Measurements from ENCODE around the gene GALNT9.
"Not testable (repeated sequence)": the region's sequence is repeated elsewhere in the genome, so short reads cannot be mapped to it uniquely, and the experiment has no call there.

GALNT9 gene

DNA sequence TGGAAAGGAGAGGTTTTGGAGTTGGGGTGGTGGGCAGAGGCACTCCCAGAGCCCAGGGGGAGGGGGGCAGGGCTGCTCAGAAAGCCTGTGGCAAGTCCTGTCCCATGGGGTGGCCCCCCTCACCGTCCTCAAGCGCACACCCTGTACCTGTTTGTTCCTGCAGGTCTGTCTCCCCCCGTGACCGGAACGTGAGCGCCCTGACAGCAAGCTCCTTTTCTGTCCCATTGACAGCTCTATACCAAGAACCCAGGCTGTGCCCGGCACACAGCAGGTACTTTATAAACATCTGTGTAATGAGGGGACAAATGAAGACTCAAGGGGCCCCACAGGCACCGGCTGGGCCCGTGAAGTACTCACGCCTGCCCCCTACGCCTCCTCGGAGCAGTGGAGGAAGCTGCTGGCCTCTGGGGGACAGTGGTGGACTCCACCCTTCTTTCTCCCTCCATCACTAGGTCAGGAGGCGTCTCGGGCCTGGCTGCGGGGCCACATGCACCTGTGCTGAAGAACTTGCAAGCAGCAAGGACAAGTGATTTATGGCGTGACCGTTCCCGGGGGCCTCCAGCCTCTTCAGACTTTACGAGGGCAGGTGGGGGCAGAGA is 65.8 kb downstream of the GALNT9 start:
- no peak for DNase-seq

DNA sequence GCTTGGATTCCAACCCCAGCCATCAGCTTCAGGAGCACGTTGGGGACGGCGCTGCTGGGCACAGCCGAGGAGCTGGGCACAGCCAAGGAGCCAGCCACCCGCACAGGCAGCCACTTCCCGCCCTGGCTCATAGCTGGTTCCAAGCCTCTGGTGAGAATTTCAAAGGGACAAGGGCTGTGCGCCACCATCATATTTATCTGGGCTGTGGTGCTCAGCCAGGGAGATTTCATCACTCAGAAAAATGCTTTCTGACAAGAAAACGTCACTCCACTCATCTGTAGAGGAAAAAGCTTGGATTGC is 66.4 kb downstream of the GALNT9 start:
- no peak for DNase-seq

DNA sequence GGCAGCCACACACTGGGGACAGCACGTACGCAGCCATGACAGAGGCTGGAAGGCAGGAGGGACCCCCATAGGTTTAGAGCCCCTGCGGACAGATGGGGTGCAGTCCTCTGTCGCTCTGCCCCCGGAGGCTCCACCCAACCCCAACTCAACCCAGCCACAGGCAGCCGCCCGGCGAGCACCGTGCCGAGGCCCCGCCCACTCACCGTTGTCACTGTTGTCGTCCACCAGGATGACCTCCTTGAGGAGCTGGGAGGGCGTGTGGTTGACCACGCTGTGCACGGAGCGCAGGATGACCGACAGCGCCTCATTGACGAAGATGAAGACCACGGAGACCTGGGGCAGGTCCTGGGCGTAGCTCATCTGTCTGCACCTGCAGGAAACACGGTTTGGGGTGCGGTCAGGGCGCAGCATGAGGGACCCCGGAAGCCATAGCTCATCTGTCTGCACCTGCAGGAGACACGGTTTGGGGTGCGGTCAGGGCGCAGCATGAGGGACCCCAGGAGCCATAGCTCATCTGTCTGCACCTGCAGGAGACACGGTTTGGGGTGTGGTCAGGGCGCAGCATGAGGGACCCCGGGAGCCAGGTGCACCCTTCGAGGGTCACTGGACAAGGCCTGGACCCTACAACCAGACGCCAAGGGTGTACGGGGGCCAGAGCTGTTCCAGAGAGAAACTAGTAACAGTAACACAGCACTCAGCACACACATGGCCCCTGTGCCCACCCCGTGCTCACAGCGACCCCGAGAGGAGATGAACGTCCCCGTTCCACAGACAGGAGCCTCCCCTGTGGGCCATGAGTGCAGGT is 66.9 kb downstream of the GALNT9 start:
- DNase-seq, result no peak

DNA sequence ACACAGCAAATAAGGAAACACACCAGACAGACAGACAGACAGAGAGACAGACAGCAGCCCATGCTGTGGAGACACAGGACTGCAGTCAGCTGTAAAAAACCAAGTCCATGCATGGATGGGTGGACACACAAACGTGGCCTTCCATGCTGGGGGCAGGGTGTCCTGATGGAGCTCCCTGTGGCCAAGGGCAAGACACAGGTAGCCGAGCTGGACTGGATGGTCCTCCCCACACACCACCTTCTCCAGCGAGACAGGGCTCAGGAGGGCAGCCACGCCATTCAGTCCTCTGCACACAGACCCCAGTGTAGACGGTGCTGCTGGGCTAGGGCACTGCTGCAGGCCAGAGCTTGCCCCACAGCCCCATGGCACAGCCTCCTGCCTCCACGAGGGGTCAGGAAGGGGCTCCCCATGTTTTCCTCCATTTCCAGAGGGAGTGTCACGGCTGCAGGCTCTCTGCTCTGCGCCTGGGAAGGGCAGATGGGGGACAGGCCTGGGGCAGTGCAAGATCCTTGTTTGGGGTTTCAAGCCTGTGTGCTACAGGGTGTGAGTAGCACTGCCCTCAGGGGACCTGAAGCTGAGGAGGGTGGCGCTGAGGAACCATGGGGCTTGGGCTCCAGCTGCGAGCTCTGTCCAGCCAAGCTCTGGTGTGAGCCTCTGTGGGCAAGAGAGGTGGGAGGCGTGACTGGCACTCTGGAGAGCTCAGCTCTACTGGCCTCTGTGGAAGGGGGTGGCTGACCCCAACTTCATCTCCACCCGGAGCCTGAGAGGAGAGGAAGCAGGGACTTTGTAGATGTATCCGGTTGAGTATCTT is 67.9 kb downstream of the GALNT9 start:
- no peak for DNase-seq

DNA sequence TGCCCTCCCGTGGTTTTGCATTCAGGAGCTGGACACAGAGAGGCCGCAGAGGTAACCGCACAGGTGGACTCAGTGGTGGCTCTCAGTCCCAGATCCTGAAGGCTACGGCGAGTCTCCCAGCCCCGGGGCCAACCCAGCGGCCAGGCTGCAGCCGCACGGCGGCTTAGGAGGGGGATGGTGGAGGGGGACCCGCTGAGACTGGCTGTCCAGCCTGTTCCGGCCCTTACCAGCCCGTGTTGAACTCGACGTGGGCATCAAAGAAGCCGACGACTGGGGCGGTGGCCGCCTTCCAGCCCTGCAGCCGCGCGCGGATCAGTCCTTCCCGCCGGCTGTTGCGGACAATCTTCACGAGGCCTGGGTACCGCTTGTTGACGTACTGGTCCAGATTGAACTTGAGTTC is 68.7 kb downstream of the GALNT9 start:
- DNase-seq, result no peak

DNA sequence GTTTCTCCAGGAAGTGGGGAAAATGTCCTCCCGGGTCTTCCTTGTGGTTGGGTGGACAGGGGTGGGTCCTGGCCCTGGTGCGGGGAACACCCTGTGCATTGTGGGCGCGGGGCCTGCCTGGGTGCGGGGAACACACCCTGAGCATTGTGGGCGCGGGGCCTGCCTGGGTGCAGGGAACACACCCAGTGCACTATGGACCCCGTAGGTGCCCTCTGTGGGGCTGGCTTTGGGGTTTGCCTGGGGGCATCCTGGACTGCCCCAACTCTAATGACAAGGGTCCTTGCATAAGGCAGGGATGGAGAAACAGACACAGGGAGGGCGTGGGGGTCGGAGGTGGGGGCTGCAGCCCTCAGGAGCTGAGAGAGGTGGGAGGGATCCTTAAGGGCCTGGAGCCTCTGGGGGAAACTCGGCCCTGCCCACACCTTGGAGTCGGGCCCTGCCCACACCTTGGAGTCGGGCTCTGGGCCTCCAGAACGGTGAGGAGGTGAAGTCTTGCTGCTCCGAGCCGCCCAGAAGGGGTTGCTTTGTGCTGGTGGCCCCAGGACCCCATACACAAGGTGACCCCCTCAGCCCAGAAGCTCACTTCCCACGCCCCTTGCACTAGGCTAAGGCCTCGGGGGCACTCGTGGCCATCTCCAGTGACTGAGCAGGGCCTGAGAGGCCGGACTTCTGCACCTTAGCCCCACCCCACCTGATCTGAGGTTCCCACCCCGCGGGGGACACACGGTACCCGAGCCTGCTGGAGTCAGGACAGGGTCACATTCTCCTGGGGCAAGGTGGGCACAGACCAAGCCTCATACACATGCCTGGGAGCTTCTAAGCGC is 69.3 kb downstream of the GALNT9 start:
- DNase-seq, result no peak

DNA sequence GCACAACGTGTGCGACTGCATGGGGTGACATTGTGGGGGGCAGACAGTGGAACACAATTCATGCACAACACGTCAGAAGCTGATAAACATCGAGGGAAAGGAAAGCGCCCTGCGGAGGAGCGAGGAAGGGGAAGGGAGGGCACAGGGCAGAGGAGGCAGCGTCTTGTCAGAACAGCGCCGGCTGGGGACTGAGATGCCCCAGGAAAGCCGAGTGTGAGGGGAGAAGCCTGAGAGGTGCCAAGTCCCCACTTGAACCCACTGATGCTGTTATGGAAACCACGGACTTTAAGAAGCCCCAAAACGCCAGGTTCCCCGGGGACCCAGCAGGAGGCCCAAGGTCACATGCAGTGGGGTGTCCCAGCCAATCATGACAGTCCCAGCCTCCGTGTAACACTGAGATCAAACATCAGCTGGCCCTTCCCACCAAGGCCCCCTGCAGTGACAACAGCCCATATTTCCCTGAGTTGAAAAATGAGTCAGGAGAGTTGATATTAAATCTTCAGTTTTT is 70.0 kb downstream of the GALNT9 start:
- DNase-seq, result no peak

DNA sequence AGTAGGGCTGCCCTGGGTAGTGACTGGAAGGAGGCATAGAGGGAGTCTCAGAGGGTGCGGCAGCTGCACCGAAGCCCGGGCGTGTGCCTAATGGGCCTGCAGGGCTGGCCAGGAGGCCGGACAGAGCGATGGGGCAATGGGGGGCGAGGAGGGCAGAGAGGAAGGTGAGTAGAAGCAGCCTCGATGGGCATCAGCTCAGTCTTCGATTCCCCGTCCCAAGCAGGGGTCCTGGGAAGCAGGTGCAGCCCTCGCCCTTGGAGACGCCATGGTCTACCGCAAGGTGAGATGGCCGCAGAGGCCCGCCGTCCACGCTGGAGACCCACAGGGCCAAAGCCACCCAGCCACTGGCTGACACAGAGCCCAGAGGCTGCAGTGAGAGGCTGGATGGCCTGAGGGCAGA is 70.8 kb downstream of the GALNT9 start:
- no peak for DNase-seq

DNA sequence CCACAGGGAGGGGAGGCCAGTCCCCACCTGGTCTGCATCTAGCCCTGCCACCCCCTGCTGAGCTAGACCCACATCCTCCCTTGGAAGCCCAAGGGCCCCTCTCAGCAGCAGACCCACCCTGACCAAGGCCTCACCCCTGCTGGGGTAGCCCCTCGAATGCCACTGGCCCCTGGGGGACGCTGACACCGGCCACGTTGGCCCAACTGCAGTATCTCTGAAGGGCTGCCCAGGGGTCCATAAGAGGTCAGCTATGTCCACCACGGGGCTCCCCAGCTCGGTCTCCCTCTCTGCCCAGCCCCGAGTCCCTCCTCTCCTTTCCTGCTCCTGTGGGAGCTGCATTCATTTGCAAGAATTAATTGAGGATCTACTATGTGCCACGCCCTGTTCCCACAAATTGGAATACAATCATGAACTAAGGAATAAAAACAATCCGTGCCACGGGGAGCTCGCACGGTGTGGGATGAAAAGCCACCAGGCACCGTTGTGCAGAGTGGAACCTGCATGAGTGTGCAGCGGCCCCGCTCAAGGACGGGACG is 71.4 kb downstream of the GALNT9 start:
- DNase-seq, result no peak

DNA sequence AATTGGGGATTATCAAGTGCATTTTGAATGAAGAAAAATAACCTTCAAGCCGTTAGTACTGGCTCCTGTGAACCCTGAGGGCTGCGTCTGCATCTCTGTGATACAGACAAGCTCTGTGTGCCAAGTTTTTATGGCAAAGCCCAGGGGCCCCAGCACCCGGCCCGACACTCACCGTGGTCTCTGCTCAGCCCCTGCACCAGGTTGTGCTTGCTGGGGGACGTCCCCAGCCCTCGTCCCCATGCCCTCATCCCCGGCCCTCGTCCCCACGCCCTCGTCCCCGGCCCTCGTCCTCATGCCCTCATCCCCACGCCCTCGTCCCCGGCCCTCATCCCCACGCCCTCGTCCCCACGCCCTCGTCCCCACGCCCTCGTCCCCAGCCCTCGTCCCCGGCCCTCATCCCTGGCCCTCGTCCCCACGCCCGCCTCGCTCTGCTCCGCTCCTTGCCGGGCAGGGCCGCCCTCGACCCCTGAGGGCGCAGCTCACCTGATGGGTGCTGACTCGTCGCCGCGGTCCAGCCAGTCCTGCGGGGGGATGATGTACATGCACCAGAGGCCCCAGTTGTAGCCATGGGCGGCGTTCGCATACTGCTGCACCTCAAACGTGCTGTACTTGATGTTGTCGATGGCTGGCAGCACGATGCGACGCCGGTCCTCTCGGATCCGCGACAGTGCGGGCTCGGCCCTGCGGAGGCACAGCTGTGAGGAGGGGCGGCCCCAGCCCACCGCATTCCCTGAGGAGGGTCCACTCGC is 72.0 kb downstream of the GALNT9 start:
- DNase-seq, result no peak

DNA sequence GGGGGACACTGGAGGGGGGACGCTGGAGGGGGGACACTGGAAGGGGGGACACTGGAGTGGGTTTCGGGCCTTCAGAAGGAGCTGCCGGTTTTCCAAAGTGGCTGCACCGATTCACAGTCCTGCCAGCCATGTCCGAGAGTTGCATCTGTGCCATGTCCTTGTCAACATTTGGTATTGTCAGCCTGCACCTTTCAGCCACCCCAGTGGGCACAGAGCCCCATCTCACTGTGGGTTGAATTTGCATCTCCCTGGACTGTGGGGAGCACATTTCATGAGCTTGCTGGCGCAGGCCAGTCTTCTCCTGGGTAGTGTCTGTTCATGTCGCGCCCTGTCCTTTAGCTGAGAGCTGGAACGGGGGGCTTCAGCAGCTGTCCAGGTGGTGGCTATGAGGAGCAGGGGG is 72.7 kb downstream of the GALNT9 start:
- no peak for DNase-seq

DNA sequence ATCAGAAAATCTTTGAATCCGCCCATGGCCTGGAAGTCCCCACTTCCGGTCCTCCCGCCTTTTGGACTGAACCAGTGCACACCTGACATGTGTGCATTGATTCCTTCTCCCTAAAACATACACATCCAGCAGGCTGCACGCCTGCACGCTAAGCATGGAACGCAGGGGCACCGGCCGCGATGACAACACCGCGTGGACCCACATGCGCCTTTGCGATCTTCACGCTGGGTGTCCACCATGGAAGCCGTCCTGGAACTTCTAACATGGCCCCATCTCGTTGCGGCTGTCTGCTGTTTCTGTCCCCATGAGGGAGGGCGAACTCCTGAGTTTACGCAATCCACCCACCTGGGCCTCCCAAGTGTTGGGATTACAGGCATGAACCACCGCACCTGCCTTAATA is 73.7 kb downstream of the GALNT9 start:
- DNase-seq, result no peak

DNA sequence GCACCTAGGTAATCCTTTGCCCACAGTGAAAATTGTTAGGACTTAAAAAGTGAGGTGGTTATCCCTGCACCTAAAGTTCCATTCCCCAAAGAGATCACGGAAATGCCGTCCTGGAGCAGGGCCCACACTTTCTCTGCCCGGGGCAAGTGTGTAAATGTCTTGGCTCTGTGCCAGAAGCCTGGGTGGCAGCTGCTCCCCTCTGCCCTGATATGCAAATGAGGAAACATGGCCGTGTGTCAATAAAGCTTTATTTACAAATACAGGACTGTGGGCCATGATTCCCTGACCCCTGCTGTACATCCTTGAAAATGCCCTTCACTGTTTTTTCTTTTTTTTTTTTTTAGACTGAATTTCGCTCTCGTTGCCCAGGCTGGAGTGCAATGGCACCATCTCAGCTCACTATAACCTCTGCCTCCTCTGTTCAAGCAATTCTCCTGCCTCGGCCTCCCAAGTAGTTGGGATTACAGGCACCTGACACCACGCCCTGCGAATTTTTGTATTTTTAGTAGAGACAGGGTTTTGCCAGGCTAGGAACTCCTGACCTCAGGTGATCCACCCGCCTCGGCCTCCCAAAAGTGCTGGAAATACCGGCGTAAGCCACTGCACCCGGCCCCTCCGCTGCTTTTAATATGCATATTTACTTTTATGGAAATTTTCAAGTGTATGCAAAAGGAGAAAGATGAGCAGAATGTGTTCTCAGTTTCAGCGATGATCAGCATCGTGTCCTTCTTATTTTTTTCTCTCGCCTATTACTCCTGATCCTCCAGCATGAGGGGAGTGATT is 75.5 kb downstream of the GALNT9 start:
- no peak for DNase-seq

DNA sequence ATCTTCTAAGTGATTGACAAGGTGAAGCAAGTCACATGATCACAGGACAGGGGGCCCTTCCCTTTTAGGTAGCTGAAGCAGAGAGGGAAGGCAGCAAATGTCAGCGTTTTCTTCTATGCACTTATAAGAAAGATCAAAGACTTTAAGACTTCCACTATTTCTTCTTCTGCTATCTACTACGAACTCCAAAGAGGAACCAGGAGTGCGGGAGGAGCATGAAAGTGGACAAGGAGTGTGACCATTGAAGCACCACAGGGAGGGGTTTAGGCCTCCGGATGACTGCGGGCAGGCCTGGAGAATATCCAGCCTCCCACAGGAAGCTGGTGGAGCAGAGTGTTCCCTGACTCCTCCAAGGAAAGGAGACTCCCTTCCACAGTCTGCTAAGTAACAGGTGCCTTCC is 76.4 kb downstream of the GALNT9 start:
- not testable (repeated sequence) for DNase-seq

DNA sequence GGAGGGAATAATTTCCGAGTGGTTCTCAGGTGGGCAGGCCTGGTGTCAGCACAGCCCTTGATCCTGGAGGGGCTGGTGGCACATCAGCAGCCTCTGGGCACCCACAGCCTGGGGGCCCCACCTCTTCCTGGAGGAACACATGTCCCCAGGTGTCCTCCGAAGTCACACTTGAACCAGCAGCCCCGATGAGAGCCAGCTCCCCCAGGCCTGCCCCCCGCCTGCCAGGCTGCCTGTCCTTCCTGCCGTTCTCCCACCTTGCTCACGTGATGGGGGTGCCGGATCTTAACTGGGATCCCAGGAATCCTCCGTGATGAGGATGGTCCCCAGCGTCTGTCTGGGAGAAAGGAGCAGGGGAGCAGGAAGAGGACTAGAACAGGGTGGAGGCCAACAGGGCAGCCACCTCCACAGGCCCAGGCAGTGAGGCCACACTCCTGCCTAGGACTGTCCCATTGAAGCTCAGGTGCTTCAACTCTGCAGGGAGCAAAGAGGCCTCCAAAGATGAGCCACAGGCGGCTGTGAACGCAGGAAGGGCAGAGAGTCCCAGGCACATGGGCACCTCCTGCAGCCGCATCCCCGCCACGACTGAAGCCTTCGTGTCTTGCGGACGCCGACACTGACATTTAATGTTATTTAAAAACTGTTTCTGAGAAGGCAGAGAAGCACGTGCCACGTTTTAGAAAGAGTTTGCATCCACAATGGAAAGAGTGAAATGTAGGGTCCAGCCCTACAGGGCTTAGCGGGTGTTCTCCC is 77.5 kb downstream of the GALNT9 start:
- DNase-seq, result no peak

DNA sequence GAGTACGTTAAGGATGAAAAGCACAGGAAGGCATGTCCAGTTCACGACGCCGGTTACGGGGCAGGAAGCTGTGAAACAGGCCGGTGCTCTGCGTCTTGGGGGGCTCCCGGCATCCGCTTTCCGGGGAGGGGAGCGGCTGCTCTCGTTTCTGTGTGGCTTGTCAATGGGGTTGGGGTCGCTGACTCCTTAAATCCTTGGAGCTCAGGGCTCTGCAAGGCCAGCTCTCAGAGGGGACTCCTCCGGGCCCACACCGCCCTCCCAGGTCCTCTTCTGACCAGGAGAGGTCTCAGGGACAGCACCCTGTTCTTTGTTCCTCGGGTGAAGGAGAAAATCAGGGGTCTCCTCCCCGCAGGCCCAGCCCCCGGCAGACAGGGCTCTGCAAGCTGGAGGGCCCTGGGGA is 78.1 kb downstream of the GALNT9 start:
- DNase-seq, result no peak

DNA sequence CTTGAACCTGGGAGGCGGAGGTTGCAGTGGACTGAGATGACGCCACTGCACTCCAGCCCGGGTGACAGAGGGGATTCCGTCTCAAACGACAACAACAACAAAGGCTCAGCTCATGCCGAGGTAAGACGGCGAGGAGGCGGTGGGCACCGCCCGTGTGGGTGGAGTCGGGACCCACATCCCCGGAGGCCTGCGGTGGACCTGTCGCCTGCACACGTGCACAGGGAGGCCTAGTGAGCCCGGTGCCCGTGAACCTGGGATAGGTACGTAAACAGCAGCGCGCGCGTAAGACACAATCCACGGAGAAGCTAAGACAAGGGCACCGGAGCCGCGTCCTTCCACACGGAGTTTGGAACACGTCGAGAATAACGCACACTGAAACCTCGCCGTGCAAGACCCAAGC is 78.7 kb downstream of the GALNT9 start:
- DNase-seq, result no peak

DNA sequence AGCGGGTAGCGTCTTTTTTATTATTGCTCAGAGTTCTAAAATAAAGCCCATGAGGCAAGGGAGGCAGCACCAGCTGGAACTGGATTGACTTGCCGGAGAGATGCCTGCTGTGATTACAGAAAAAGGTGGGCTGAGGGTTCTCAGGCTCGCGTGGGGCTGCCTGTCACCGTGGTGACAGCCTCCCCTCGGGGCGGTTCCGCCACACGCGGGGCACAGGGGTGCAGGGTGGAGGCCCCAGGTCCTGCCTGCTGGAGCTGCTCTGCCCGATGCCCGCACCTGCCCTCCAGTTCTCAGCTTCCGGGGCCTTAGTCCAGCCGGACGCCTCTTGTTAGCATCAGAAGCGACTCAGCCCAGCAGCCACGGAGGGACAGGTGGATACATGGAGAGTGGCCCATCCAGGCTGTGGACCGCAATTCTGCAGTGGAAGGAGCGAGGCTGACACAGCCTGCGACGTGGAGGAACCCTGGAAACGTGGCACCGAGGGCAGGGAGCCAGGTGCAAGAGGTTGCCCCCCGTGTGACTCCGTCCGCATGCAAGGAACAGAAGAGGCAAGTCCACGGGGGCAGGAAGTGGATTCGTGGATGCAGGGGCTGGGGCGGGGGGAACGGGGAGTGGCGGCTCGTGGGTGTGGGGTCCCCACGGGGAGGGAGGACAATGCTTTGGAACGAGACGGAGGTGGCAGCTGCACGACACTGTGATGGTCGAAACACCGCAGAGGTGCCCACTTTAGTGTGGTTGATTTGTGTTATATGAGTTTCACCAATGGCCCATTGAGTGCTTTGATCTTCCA is 79.5 kb downstream of the GALNT9 start:
- no peak for DNase-seq

DNA sequence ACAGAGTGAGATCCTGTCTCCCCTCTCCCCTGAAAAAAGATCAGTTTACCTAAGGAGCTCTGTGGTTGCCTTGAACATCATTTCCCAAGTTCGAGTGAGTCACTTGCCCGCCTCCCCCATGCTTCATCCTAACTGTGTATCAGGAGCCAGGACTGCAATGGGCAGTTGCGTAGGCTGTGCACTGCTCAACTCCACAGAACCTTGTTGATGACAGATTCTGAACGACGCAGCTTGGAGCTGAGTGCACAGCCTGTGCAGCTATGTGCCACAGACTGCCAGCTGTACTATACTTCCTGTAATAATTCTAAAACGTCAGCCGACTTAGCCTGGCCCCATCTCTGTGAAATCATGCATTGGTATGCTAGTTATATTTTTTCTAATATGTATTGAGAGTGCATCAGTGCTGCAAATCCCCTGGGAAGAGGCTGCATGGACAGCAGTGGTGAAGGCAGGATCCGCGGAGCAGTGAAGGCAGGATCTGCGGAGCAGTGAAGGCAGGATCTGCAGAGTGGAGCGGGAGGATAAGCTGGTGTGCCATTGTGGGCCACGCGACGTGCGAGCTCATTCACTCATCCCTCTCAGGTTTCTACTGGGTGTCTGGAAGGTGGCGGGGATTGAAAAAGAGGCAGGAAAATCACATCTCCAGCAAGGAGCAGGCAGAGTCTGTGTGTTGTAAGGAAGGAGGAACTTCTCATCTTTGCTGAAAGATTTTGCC is 80.8 kb downstream of the GALNT9 start:
- no peak for DNase-seq
